GM21723 (cell line): ENCODE results near the gene C20orf144.
"Not testable (repeated sequence)": the region's sequence is repeated elsewhere in the genome, so short reads cannot be mapped to it uniquely, and the experiment has no call there.

Experiments
- ATAC-seq: cut with Tn5 transposase; IDR thresholded peaks from one replicate; pipeline ENCODE4 v1.9.1; 2021; ENCODE audit warnings: mild to moderate bottlenecking, moderate library complexity; ENCODE audit not compliant: unreplicated experiment

Gene C20orf144

DNA sequence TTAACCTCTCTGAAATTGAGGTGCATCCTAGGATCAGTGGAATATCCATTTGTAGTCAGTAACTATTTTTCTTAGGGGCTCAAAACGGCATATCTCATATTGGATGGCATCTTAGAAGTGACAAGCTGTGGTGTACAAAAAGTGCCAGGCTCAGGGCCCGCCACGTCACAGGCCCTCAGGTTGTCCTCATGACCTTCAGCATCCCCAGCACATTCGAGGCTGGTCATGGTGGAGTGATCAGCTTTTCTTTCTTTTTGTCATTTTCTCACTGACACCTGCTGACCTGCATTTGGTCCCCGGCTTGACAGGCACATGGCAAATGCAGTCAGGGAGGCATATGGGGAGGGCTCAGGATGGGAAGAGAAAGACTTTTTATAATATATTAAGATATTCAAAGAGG is 31.2 kb downstream of the C20orf144 start:
- ATAC-seq: no peak

DNA sequence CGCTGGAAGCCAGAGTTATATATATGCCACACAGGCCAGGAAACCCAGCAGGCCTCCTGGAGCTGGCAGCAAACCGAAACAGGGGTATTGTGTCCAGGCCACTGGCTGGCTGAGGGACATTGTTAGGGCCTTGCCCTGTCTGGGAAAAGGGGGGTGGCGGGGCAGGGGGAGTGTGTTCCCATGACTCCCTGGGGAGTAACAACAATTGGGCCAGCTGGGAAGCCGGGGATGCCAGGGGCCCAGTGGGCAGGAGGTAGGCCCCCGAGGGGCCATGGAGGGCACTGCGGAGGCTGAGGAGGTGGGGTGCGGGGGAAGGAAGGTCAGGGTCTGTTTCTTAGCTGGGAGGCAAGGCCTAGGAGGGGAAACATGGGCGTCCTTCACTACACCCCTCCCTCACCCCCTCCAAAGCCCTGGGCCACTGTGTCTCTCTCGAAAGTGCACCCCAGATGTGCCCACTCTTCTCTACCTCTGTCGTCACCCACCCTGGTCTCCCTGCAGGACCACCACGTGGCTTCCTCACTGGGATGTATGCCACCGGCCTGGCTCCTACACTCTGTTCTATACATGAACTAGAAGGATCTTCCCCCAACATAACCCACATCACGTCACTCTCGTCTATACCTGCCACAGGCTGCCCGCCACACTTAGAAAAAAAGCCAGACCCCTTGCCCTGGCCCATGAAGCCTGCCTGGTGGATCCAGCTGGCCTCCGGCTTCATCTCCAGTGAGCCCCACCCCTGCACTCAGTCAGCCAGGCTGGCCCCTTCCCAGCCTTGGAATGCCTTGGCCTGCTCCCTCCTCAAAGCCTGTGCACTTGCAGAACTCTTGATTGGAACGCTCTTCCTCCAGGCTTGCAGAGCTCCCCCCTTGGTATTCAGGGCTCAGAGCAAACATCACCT is 31.9 kb downstream of the C20orf144 start:
- no peak for ATAC-seq

DNA sequence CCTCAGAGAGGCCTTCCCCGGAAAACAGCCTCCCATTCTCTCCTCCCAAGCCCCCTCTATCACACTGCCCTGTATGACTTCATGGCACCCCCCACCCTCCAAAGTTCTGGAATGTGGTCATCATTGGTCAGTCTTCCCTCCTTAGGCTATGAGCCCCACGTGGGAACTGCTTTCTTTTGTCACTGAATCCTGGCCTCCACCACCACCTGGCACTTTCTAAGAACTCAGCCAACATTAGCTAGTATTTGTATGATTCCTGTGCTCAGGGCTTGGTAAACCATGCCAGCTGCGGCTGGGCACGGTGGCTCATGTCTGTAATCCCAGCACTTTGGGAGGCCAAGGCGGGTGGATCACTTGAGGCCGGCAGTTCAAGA is 32.5 kb downstream of the C20orf144 start:
- no peak for ATAC-seq

DNA sequence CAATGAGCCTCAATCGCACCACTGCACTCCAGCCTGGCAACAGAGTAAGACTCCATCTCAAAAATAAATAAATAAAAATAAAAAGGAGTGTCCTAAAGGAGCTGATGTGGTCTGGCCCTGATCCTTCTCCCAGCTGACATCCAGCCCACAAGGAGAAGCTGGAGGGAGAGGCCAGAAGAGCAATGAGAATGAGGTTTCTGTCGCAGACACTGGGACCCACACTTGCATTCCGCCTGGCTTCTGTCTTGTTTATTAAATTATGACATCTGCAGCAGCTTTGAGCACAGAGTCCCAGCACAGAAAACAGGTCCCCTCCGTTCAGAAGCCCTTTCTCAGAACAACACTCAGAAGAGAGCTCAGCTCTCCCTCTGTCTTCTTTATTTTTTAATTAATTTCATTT is 34.3 kb downstream of the C20orf144 start:
- no peak for ATAC-seq

DNA sequence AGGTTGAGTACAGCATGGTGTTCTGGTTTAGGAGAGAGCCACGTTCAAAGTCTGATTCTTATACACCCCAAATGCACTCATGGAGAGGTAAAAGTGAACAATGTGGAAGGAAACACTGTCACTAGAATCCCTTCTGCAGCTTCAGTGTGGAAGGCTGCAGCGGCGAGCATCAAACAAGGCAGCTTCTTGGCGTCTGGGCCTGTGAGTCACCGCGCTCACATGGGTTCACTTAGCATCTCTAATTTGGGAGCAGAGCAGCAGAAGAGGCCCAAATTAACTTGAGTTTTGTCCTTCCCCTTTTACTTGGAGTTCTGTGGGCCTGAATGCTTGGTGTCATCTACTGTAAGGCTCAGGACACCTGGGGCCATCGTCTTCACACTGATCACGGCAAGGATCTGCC is 35.0 kb downstream of the C20orf144 start:
- ATAC-seq: no peak

DNA sequence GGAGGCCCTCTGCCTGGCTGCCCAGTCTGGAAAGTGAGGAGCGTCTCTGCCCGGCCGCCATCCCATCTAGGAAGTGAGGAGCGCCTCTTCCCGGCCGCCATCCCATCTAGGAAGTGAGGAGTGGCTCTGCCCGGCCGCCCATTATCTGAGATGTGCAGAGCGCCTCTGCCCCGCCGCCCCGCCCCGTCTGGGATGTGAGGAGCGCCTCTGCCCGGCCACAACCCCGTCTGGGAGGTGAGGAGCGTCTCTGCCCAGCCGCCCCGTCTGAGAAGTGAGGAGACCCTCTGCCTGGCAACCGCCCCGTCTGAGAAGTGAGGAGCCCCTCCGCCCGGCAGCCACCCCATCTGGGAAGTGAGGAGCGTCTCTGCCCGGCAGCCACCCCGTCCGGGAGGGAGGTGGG is 36.8 kb downstream of the C20orf144 start:
- not testable (repeated sequence) for ATAC-seq

DNA sequence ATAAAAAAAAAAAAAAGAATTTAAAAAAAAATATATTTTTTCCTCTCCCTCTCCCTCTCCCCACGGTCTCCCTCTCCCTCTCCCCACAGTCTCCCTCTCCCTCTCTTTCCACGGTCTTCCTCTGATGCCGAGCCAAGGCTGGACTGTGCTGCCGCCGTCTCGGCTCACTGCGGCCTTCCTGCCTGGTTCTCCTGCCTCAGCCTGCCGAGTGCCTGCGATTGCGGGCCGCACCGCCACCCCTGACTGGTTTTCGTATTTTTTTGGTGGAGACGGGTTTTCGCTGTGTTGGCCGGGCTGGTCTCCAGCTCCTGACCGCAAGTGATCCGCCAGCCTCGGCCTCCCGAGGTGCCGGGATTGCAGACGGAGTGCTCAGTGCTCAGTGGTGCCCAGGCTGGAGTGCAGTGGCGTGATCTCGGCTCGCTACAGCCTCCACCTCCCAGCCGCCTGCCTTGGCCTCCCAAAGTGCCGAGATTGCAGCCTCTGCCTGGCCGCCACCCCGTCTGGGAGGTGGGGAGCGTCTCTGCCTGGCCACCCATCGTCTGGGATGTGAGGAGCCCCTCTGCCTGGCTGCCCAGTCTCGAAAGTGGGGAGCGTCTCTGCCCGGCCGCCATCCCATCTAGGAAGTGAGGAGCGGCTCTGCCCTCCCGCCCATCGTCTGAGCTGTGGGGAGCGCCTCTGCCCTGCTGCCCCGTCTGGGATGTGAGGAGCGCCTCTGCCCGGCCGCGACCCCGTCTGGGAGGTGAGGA is 38.7 kb downstream of the C20orf144 start:
- ATAC-seq: not testable (repeated sequence)

DNA sequence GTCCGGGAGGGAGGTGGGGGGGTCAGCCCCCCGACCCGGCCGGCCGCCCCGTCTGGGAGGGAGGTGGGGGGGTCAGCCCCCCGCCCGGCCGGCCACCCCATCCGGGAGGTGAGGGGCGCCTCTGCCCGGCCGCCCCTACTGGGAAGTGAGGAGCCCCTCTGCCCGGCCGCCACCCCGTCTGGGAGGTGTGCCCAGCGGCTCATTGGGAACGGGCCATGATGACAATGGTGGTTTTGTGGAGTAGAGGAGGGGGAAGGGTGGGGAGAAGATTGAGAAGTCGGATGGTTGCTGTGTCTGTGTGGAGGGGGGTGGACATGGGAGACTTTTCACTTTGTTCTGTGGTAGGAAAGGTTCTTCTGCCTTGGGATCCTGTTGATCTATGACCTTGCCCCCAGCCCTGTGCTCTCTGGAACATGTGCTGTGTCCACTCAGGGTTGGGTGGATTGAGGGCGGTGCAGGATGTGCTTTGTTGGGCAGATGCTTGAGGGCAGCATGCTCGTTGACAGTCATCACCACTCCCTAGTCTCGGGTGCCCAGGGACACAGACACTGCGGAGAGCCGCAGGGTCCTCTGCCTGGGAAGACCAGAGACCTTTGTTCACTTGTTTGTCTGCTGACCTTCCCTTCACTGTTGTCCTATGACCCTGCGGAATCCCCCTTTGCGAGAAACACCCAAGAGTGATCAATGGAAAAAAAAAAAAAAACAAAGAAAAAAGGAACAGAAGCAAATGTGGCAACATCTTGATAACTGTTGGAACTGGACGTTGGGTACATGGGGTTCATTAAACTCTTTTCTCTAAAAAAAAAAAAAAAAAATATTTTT is 39.7 kb downstream of the C20orf144 start:
- ATAC-seq: no peak

DNA sequence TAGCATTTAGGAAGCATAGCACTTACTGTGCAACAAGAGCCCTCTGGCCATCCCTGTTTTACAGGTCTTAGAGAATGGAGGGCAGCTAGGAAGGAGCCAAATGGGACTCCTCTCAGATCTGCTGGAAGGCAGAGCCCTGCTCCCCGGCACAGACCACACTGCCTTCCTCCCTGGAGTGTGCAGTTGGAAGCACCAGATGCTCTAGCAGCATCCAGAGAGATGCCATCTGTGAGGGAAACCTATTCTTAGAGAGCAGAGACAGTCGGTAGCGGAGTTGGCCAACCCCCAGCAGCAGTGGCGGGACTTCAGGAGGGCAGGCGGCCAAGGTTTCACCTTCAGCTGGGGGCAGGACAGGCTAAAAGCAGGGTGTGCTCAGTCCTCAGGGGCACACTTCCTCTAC is 40.7 kb downstream of the C20orf144 start:
- ATAC-seq: no peak

DNA sequence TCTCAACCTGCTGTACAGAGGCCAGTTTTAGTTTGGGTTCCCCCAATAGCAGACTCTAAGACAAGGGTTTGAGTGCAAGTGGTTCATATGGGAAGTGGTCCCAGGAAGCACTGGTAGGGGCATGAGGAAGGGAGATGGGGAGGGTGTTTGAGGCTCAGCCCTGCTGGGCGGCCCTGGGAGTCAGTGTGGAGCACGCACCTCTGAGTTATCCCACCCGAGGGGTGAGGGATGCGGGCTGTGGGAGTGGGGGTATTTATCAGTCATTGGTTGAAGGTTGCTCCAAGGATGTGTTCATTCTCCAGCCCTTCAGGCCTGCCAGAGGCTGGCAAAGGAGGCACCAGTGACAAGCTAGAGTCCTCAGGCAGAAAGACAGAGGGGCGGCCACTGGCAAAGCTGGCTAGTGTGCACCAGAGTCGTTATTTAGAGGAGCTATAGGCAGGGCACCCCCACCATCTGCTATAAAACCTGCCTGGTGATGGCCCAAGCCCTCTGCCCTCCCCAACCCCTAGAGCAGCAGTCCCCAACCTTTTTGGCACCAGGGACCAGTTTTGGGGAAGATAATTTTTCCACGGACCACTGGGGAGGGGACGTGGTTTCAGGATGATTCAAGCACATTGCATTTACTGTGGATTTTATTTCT is 41.5 kb downstream of the C20orf144 start:
- ATAC-seq: no peak

DNA sequence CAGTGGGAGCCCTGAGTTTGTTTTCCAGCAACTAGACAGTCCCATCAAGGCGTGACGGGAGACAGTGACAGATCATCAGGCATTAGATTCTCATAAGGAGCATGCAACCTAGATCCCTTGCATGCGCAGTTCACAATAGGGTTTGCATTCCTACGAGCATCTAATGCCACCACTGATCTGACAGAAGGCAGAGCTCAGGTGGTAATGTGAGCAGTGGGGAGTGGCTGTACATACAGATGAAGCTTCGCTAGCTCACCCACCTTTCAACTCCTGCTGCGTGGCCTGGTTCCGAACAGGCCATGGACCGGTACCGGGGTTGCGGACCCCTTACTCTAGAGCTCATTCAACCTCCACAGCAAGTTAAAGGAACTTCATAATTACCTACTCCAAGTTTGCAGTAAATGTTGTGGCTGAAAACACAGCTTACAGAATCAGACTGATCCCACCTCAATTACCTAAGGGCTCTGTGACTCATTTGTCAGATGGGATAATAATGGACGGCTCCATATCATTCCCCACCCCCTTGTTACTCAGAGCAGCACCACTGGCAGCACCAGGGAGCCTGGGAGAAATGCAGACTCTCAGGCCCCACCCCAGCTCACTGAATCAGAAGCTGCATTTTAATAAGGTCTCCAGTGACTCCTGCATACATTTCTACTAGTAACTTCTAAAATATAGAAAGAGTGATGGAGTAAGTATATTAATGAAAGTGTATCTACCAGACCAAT is 42.2 kb downstream of the C20orf144 start:
- ATAC-seq: no peak

DNA sequence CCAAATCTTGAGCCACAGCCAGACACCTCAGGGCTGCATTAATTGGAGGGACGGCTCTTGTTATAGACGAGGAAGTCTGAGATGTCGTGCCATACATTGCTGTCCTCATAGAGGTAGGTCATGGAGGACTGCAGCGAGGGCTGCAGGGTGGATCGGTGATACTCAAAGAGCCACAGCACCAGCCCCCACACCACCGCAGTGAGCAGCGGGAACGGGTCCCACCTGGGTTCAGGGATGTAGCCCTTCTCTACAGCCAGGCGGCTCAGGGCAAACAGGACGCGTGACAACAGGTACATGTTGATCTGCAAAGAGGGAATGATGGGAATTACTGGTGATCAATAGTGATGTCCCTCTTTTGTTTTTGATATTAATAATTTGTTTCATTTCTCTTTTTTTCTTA is 45.5 kb downstream of the C20orf144 start:
- no peak for ATAC-seq

DNA sequence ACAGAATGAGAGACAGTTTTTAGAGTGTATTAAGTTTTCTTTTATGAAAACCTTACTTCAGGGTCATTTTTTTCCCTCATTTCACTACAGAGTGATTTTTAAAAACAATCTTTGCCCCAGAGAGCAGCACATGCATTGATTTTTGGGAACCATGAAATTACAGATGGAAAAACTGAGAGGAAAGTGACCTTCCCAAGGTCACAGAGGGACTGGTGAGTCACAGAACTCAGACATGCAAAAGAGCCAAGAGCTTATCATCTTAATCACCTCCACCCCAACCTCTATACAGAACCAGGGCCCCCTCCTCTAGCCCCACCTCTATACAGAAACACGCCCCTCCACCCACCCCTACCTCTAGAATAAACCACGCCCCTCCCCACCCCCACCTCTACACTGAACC is 47.3 kb downstream of the C20orf144 start:
- ATAC-seq: no peak

DNA sequence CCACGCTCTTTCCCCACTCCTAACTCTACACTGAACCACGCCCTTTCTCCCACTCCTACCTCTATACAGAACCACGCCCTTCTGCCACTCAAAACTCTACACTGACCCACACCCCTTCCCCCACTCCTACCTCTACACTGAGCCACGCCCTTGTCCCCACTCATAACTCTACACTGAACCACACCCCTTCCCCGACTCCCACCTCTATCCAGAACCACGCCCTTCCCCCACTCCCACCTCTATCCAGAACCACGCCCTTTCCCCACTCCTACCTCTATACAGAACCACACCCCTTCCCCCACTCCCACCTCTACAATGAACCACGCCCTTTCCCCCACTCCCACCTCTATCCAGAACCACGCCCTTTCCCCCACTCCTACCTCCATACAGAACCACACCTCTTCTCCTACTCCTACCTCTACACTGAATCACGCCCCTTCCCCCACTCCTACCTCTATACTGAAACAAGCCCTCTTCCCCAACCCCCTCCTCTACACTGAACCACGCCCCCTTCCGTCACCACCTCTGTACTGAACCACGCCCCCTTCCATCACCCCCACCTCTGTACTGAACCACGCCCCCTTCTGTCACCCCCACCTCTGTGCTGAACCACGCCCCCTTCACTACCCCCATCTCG is 47.9 kb downstream of the C20orf144 start:
- ATAC-seq: no peak

DNA sequence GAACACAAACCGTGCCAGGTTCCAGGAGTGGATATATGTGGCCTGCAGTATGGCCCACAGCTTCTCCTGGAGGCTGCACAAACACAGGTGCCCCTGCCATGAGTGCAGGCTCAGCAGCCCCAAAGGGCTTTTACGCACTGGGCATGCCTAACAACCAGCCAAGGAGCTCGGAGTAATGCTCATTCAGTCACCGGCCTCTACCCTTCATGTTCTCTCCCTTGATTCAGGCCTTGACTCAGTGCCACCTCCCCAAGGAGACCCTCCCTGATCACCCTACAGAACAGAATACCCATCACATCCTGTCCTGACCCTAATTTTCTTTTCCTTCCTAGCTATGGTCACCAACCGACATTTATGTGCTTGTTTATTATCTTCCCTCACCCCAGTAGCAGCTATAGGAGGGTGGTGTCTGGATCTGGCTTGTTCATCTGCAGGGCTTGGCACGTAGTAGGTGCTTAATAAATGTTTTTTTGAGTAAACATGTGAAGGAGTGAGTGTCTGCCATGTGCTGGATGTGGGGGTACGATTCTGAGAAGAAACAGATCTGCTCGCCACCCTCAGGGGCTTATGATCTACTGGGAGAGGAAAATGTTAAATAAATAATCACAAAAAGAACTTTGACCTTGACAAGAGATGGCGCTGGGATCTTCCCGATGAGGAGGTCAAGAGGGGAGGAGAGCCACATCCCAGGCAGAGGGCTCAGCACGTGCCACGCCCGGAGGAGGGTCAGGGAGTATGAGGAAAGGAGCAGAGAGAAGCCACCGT is 48.7 kb downstream of the C20orf144 start:
- no peak for ATAC-seq

DNA sequence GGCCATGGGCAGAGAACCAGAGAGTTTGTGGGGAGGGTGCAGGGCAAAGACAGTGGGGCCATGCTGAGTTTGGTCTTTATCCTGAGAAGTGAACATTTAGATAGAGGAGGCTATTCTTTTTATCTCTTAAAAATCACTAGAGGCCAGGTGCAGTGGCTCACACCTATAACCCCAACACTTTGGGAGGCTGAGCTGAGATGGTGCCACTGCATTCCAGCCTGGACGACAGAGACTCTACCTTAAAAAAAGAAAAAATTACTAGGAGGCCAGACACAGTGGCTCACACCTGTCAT is 49.3 kb downstream of the C20orf144 start:
- ATAC-seq: no peak
